WTC11 (cell line): Measurements from ENCODE around the gene PNPLA4. TPM values are rescaled to one million over a fixed set of nuclear protein-coding genes. Genes with fewer than 3 reads are reported as not detected.

ENCODE experiments used
- ATAC-seq: fragments of 200-7000 bp; cut with Tn5 transposase; 2 replicates; pipeline ENCODE4 v1.10.0; 2021; ENCODE audit warnings: mild to moderate bottlenecking, moderate library complexity
- CTCF ChIA-PET: fragments of 300-600 bp; sonication (Branson Sonifier 250); formaldehyde crosslinking; loops from one replicate; lab custom pipeline; 2021; ENCODE audit warnings: antibody characterized with exemption; lab: Charles Lee
- POLR2A ChIA-PET: fragments of 350-600 bp; sonication (Branson Sonifier 250); formaldehyde crosslinking; loops from one replicate; lab custom pipeline; 2021; ENCODE audit warnings: antibody characterized with exemption; lab: Charles Lee
- DNase-seq: peaks from one replicate; pipeline ENCODE4 v3.0.0; 2021; ENCODE audit warnings: low spot score
- H3K27ac Mint-ChIP-seq: 2 replicates; pipeline ENCODE4 v1.8.0; 2021; ENCODE audit warnings: mixed read lengths
- H3K27me3 Mint-ChIP-seq: 2 replicates; pipeline ENCODE4 v1.8.0; 2021; ENCODE audit warnings: low read depth, mild to moderate bottlenecking, moderate library complexity, mixed read lengths
- H3K36me3 Mint-ChIP-seq: 2 replicates; pipeline ENCODE4 v1.8.0; 2021; ENCODE audit warnings: mixed read lengths
- H3K4me1 Mint-ChIP-seq: 2 replicates; pipeline ENCODE4 v1.8.0; 2022; ENCODE audit warnings: mixed read lengths
- H3K4me3 Mint-ChIP-seq: 2 replicates; pipeline ENCODE4 v1.8.0; 2021; ENCODE audit warnings: mild to moderate bottlenecking, moderate library complexity, mixed read lengths
- H3K9me3 Mint-ChIP-seq: 2 replicates; pipeline ENCODE4 v1.8.0; 2021; ENCODE audit warnings: mixed read lengths
- CREB1 ChIP-seq: sonication (generic); formaldehyde crosslinking; IDR thresholded peaks from 2 replicates; pipeline ENCODE4 v1.8.0; 2023; ENCODE audit warnings: mild to moderate bottlenecking, missing genetic modification reagents
- CREM ChIP-seq: sonication (generic); formaldehyde crosslinking; IDR thresholded peaks from 2 replicates; pipeline ENCODE4 v1.8.1; 2022; ENCODE audit warnings: mild to moderate bottlenecking, missing genetic modification reagents, moderate library complexity
- ESRRA ChIP-seq: sonication (generic); formaldehyde crosslinking; IDR thresholded peaks from 2 replicates; pipeline ENCODE4 v1.8.1; 2022; ENCODE audit warnings: mild to moderate bottlenecking, missing genetic modification reagents, borderline replicate concordance
- PRRX2 ChIP-seq: fragments of 250-450 bp; sonication (Bioruptor Pico); IDR thresholded peaks from 2 replicates; pipeline ENCODE4 v1.8.0; 2021; ENCODE audit warnings: mild to moderate bottlenecking
- ZNF121 ChIP-seq: sonication (generic); formaldehyde crosslinking; IDR thresholded peaks from 2 replicates; pipeline ENCODE4 v1.8.0; 2023; ENCODE audit warnings: missing genetic modification reagents
- total RNA-seq: library from RNA; stranded (reverse); gene quantifications from 3 replicates; pipeline ENCODE4 v1.2.3, GENCODE V29; 2021
- TF ChIP-seq, protein P1 (sequence below): sonication (generic); formaldehyde crosslinking; IDR thresholded peaks from 2 replicates; pipeline ENCODE4 v1.8.1; 2023; ENCODE audit warnings: mild to moderate bottlenecking, missing genetic modification reagents
- TF ChIP-seq, protein P2 (sequence below): fragments of 250-450 bp; sonication (Bioruptor Pico); IDR thresholded peaks from 2 replicates; pipeline ENCODE4 v1.9.0; 2021; ENCODE audit warnings: moderate library complexity, mild to moderate bottlenecking, inconsistent platforms, borderline replicate concordance
- TF ChIP-seq, protein P3 (sequence below): sonication (generic); formaldehyde crosslinking; IDR thresholded peaks from 2 replicates; pipeline ENCODE4 v1.8.1; 2022; ENCODE audit warnings: low read depth, mild to moderate bottlenecking, moderate library complexity, missing genetic modification reagents, borderline replicate concordance
- TF ChIP-seq, protein P4 (sequence below): sonication (generic); formaldehyde crosslinking; IDR thresholded peaks from 2 replicates; pipeline ENCODE4 v1.8.1; 2023; ENCODE audit warnings: mild to moderate bottlenecking, missing genetic modification reagents, borderline replicate concordance
- TF ChIP-seq, protein P5 (sequence below): sonication (generic); formaldehyde crosslinking; IDR thresholded peaks from 2 replicates; pipeline ENCODE4 v1.8.0; 2022; ENCODE audit warnings: missing genetic modification reagents

PNPLA4 gene
- total RNA-seq, 1 experiment from 2014 or later, result 11.7 TPM

DNA sequence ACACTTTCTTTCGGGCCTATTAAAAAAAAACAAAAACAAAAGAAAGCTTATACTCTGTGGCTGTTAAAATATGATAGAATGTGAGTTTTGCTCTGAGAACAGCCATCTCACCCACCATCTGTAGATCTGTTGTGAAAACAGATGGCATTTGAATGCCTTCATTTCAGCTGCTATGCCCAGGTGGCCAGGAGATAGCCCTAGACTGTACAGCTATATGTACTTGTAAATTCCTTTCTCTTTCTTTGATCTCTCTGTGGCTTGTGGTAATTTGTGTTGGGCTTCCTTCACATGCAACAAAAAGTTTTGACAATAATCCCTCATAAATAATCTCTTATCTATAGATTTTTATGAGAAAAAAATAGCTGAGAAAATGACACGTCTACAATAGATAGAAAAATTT is 38.1 kb downstream of the PNPLA4 start (continued):
- TF ChIP-seq, protein P1, sequence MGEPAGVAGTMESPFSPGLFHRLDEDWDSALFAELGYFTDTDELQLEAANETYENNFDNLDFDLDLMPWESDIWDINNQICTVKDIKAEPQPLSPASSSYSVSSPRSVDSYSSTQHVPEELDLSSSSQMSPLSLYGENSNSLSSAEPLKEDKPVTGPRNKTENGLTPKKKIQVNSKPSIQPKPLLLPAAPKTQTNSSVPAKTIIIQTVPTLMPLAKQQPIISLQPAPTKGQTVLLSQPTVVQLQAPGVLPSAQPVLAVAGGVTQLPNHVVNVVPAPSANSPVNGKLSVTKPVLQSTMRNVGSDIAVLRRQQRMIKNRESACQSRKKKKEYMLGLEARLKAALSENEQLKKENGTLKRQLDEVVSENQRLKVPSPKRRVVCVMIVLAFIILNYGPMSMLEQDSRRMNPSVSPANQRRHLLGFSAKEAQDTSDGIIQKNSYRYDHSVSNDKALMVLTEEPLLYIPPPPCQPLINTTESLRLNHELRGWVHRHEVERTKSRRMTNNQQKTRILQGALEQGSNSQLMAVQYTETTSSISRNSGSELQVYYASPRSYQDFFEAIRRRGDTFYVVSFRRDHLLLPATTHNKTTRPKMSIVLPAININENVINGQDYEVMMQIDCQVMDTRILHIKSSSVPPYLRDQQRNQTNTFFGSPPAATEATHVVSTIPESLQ (CRISPR knock-in tag), result no peak
- TF ChIP-seq ESRRA (CRISPR knock-in tag), result no peak
- TF ChIP-seq, protein P2, sequence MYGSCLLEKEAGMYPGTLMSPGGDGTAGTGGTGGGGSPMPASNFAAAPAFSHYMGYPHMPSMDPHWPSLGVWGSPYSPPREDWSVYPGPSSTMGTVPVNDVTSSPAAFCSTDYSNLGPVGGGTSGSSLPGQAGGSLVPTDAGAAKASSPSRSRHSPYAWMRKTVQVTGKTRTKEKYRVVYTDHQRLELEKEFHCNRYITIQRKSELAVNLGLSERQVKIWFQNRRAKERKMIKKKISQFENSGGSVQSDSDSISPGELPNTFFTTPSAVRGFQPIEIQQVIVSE (CRISPR knock-in tag), result no peak

DNA sequence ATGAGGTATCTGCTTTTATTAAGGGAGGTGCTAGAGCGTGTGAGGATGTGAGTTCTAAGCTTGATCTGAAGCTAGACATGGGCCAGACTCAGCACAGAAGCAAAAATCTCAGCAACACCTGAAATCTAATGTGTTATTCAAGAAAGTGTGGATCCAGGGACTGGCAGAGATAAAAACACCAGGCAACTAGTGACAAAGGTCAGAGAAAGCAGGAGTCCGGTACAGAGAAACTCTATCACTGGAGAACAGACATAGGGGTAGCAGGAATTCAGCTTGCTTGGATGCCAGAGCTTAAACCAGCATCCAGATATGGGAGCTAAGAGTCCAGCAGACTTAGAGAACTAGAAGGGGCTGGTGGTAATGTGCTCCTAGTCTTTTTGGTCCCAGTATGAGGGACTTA is 50.3 kb downstream of the PNPLA4 start:
- no peaks in the 10 kb centered on the region for H3K36me3 Mint-ChIP-seq
- TF ChIP-seq, protein P3, sequence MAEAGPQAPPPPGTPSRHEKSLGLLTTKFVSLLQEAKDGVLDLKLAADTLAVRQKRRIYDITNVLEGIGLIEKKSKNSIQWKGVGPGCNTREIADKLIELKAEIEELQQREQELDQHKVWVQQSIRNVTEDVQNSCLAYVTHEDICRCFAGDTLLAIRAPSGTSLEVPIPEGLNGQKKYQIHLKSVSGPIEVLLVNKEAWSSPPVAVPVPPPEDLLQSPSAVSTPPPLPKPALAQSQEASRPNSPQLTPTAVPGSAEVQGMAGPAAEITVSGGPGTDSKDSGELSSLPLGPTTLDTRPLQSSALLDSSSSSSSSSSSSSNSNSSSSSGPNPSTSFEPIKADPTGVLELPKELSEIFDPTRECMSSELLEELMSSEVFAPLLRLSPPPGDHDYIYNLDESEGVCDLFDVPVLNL (CRISPR knock-in tag), result no peak
- TF ChIP-seq, protein P4, sequence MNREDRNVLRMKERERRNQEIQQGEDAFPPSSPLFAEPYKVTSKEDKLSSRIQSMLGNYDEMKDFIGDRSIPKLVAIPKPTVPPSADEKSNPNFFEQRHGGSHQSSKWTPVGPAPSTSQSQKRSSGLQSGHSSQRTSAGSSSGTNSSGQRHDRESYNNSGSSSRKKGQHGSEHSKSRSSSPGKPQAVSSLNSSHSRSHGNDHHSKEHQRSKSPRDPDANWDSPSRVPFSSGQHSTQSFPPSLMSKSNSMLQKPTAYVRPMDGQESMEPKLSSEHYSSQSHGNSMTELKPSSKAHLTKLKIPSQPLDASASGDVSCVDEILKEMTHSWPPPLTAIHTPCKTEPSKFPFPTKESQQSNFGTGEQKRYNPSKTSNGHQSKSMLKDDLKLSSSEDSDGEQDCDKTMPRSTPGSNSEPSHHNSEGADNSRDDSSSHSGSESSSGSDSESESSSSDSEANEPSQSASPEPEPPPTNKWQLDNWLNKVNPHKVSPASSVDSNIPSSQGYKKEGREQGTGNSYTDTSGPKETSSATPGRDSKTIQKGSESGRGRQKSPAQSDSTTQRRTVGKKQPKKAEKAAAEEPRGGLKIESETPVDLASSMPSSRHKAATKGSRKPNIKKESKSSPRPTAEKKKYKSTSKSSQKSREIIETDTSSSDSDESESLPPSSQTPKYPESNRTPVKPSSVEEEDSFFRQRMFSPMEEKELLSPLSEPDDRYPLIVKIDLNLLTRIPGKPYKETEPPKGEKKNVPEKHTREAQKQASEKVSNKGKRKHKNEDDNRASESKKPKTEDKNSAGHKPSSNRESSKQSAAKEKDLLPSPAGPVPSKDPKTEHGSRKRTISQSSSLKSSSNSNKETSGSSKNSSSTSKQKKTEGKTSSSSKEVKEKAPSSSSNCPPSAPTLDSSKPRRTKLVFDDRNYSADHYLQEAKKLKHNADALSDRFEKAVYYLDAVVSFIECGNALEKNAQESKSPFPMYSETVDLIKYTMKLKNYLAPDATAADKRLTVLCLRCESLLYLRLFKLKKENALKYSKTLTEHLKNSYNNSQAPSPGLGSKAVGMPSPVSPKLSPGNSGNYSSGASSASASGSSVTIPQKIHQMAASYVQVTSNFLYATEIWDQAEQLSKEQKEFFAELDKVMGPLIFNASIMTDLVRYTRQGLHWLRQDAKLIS (CRISPR knock-in tag), result no peak
- no peak for TF ChIP-seq PRRX2 (CRISPR knock-in tag)
- TF ChIP-seq ZNF121 (CRISPR knock-in tag), result no peak
- TF ChIP-seq, protein P5, sequence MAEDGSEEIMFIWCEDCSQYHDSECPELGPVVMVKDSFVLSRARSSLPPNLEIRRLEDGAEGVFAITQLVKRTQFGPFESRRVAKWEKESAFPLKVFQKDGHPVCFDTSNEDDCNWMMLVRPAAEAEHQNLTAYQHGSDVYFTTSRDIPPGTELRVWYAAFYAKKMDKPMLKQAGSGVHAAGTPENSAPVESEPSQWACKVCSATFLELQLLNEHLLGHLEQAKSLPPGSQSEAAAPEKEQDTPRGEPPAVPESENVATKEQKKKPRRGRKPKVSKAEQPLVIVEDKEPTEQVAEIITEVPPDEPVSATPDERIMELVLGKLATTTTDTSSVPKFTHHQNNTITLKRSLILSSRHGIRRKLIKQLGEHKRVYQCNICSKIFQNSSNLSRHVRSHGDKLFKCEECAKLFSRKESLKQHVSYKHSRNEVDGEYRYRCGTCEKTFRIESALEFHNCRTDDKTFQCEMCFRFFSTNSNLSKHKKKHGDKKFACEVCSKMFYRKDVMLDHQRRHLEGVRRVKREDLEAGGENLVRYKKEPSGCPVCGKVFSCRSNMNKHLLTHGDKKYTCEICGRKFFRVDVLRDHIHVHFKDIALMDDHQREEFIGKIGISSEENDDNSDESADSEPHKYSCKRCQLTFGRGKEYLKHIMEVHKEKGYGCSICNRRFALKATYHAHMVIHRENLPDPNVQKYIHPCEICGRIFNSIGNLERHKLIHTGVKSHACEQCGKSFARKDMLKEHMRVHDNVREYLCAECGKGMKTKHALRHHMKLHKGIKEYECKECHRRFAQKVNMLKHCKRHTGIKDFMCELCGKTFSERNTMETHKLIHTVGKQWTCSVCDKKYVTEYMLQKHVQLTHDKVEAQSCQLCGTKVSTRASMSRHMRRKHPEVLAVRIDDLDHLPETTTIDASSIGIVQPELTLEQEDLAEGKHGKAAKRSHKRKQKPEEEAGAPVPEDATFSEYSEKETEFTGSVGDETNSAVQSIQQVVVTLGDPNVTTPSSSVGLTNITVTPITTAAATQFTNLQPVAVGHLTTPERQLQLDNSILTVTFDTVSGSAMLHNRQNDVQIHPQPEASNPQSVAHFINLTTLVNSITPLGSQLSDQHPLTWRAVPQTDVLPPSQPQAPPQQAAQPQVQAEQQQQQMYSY (CRISPR knock-in tag), result no peak
- no peak for TF ChIP-seq CREM (CRISPR knock-in tag)
- no peak for TF ChIP-seq CREB1
- TF ChIP-seq, protein P1 (CRISPR knock-in tag), result no peak
- ATAC-seq (no peak), DNase-seq (no peak)
- no peaks in the 10 kb centered on the region for H3K27me3 Mint-ChIP-seq
- no peaks in the 10 kb centered on the region for H3K4me1 Mint-ChIP-seq
- H3K27ac Mint-ChIP-seq, result no peak overlapping the region
- ChIA-PET POLR2A (no interaction called here), CTCF (no interaction called here)
- no peaks in the 10 kb centered on the region for H3K9me3 Mint-ChIP-seq
- H3K4me3 Mint-ChIP-seq, result no peak overlapping the region
